K562 (cell line): ENCODE data around the gene CCDC167. TPM values are rescaled to one million over a fixed set of nuclear protein-coding genes. Genes with fewer than 3 reads are reported as not detected.
A peak's percentile ranks its signal among the peaks of the same experiment; 100 is the strongest.

ENCODE experiments used
- ASH1L ChIP-seq: fragments of 450-650 bp; IDR thresholded peaks from 2 replicates; pipeline ENCODE4 v1.6.1; 2018; ENCODE audit warnings: borderline replicate concordance, mild to moderate bottlenecking, low read depth; ENCODE audit not compliant: partially characterized antibody
- C11orf30 ChIP-seq: fragments of 450-650 bp; IDR thresholded peaks from 2 replicates; pipeline ENCODE4 v1.6.1; 2016; ENCODE audit warnings: low read depth, mild to moderate bottlenecking
- GABPB2 ChIP-seq: fragments of 250-450 bp; sonication (Bioruptor Pico); conservative IDR thresholded peaks from 2 replicates; pipeline ENCODE4 v1.5.1; 2021; ENCODE audit warnings: mild to moderate bottlenecking
- GTF2A2 ChIP-seq: IDR thresholded peaks from 2 replicates; pipeline ENCODE4 v1.6.1; 2016; ENCODE audit warnings: mild to moderate bottlenecking, missing genetic modification characterization, missing compliant biosample characterization
- HNRNPUL1 ChIP-seq: fragments of 200-400 bp; formaldehyde crosslinking; IDR thresholded peaks from 2 replicates; pipeline ENCODE4 v1.6.1; 2017; ENCODE audit warnings: low read length
- NR2F6 ChIP-seq: fragments of 450-650 bp; formaldehyde crosslinking; IDR thresholded peaks from 2 replicates; pipeline ENCODE4 v1.4.0; 2020; ENCODE audit warnings: mild to moderate bottlenecking
- PHF21A ChIP-seq: fragments of 450-650 bp; IDR thresholded peaks from 2 replicates; pipeline ENCODE4 v1.6.1; 2017; ENCODE audit warnings: low read depth, borderline replicate concordance
- PTBP1 ChIP-seq: fragments of 200-400 bp; formaldehyde crosslinking; IDR thresholded peaks from 2 replicates; pipeline ENCODE4 v1.6.1; 2017; ENCODE audit warnings: low read depth, low read length
- RAD21 ChIP-seq, 2 experiments: fragments of 250-450 bp in 1 of 2; fragments of 450-650 bp in 1 of 2; sonication (Bioruptor Pico) in 1 of 2; formaldehyde crosslinking in 1 of 2; IDR thresholded peaks in 1 of 2; conservative IDR thresholded peaks in 1 of 2; 2 replicates each; pipeline versions ENCODE4 v1.4.0 to v1.8.0; 2020 to 2022; ENCODE audit warnings: mild to moderate bottlenecking in 2 of 2, moderate library complexity in 1 of 2
- SMAD1 ChIP-seq: fragments of 150-350 bp; IDR thresholded peaks from 2 replicates; pipeline ENCODE4 v1.6.1; 2014; ENCODE audit warnings: low read length, low read depth; ENCODE audit not compliant: partially characterized antibody
- SUPT5H ChIP-seq: fragments of 450-650 bp; IDR thresholded peaks from 2 replicates; pipeline ENCODE4 v1.6.1; 2016
- WHSC1 ChIP-seq: IDR thresholded peaks from one replicate; pipeline ENCODE4 v1.6.1; 2012; ENCODE audit warnings: low read length, control low read depth, inconsistent platforms
- YY1 ChIP-seq, 3 experiments: IDR thresholded peaks; 2 replicates each; pipeline ENCODE4 v1.6.1; 2011; ENCODE audit warnings: low read length in 2 of 3, mild to moderate bottlenecking in 2 of 3, moderate library complexity in 2 of 3, borderline replicate concordance in 1 of 3, control low read depth in 1 of 3, low read depth in 1 of 3; ENCODE audit not compliant: insufficient read depth in 3 of 3, insufficient replicate concordance in 2 of 3, control insufficient read depth in 1 of 3, insufficient read length in 1 of 3; ENCODE audit errors: extremely low read depth in 1 of 3
- ZC3H11A ChIP-seq: IDR thresholded peaks from 2 replicates; pipeline ENCODE4 v1.6.1; 2012; ENCODE audit warnings: low read depth, low read length, improper control_type of control experiment
- ZFP30 ChIP-seq: fragments of 250-450 bp; sonication (Bioruptor Pico); IDR thresholded peaks from 2 replicates; pipeline ENCODE4 v1.8.0; 2022; ENCODE audit warnings: moderate library complexity, mild to moderate bottlenecking, inconsistent platforms, borderline replicate concordance
- polyA plus RNA-seq, 8 experiments: library from polyadenylated mRNA; depleted of rRNA in 4 of 8; stranded (reverse) in 5 of 8; unstranded in 3 of 8; fragments of >200 nt; fragmentation: Nextera tagmentation in 2 of 8; fragmentation: Illumina TruSeq in 1 of 8; extraction: Ambion mirVana in 2 of 8; extraction: Trizol in 1 of 8; gene quantifications; 2 replicates each; pipeline versions ENCODE4 v1.2.1 to v1.2.3, GENCODE V29; 2011 to 2014; ENCODE audit warnings: inconsistent platforms in 1 of 8, missing spikeins in 1 of 8
- total RNA-seq, 7 experiments: library from RNA; depleted of rRNA in 6 of 7; stranded (reverse); fragments of >200 nt in 6 of 7; fragmentation: Illumina TruSeq in 2 of 7; extraction: Trizol in 2 of 7; gene quantifications; 2 replicates each; pipeline versions ENCODE4 v1.2.1 to v1.2.3, GENCODE V29; 2011 to 2021; ENCODE audit warnings: low replicate concordance in 1 of 7
- TF ChIP-seq, protein P1 (sequence below): fragments of 200-800 bp; sonication (Bioruptor generic); IDR thresholded peaks from 2 replicates; pipeline ENCODE4 v1.6.1; 2017; ENCODE audit warnings: missing genetic modification characterization, missing compliant biosample characterization
- TF ChIP-seq, protein P2 (sequence below): IDR thresholded peaks from 3 replicates; pipeline ENCODE4 v1.6.1; 2011; ENCODE audit warnings: borderline replicate concordance, mild to moderate bottlenecking, moderate library complexity; ENCODE audit not compliant: insufficient read length; ENCODE audit errors: extremely low read depth
- TF ChIP-seq, protein P3 (sequence below): IDR thresholded peaks from 2 replicates; pipeline ENCODE4 v1.6.1; 2016; ENCODE audit warnings: missing genetic modification characterization, missing compliant biosample characterization
- TF ChIP-seq, protein P4 (sequence below): fragments of 450-650 bp; IDR thresholded peaks from one replicate; pipeline ENCODE4 v1.6.1; 2018; ENCODE audit warnings: mild to moderate bottlenecking, moderate library complexity; ENCODE audit not compliant: partially characterized antibody

The CCDC167 gene
- total and polyA plus RNA-seq, 9 of the 15 experiments (the other 6 are each of a cell fraction or from before 2014, with no cell fraction given) = 26.0 to 114 (median 45.2) TPM

DNA sequence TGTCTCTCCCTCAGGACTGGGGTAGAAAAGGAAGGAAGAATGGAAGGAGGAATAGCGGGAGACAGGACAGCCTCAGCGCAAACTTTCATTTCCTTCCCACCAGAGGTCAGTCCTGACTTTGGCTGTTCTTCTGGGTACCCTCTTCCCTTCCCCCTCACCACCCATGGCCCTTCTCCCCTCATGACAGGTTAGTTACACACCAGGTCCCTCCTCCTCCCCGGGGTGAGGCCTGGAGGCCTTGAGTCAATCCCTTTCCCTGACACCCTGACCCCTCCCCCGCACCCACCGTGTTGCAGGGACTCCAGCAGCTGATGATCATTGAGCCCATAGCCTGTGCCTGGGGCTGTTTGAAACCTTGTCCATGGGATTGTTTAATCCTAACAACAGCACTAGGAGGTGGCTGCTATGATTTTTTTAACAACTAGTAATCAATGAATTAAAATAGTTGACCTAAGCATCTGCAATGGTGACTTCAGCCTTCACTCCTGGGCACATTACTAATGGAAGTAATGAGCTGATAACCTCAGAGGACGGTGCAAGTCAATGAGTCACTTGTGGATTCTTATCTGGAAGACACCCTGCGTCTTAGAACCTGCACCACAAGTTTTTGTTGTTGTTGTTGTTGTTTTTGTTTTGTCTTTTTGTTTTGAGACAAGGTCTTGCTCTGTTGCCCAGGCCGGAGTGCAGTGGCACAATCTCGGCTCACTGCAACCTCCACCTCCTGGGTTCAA lies 46.6 kb upstream of the CCDC167 start (continued):
- TF ChIP-seq RAD21 (CRISPR knock-in tag; conservative IDR thresholded peaks at IDR 0.05 in 1 of 2, IDR thresholded peaks at IDR 0.05 in 1 of 2) = 0 out of 4 replicates have a peak, but pooled peaks of 1 of the 2 experiments have one; percentile 12
- TF ChIP-seq C11orf30 = no peak
- TF ChIP-seq ZC3H11A = no peak
- no peak for TF ChIP-seq SUPT5H
- no peak for TF ChIP-seq SMAD1
- TF ChIP-seq, protein P1, sequence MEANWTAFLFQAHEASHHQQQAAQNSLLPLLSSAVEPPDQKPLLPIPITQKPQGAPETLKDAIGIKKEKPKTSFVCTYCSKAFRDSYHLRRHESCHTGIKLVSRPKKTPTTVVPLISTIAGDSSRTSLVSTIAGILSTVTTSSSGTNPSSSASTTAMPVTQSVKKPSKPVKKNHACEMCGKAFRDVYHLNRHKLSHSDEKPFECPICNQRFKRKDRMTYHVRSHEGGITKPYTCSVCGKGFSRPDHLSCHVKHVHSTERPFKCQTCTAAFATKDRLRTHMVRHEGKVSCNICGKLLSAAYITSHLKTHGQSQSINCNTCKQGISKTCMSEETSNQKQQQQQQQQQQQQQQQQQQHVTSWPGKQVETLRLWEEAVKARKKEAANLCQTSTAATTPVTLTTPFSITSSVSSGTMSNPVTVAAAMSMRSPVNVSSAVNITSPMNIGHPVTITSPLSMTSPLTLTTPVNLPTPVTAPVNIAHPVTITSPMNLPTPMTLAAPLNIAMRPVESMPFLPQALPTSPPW (CRISPR knock-in tag) = no peak
- TF ChIP-seq HNRNPUL1 = no peak
- no peak for TF ChIP-seq PHF21A
- TF ChIP-seq WHSC1 = no peak
- TF ChIP-seq, protein P2, sequence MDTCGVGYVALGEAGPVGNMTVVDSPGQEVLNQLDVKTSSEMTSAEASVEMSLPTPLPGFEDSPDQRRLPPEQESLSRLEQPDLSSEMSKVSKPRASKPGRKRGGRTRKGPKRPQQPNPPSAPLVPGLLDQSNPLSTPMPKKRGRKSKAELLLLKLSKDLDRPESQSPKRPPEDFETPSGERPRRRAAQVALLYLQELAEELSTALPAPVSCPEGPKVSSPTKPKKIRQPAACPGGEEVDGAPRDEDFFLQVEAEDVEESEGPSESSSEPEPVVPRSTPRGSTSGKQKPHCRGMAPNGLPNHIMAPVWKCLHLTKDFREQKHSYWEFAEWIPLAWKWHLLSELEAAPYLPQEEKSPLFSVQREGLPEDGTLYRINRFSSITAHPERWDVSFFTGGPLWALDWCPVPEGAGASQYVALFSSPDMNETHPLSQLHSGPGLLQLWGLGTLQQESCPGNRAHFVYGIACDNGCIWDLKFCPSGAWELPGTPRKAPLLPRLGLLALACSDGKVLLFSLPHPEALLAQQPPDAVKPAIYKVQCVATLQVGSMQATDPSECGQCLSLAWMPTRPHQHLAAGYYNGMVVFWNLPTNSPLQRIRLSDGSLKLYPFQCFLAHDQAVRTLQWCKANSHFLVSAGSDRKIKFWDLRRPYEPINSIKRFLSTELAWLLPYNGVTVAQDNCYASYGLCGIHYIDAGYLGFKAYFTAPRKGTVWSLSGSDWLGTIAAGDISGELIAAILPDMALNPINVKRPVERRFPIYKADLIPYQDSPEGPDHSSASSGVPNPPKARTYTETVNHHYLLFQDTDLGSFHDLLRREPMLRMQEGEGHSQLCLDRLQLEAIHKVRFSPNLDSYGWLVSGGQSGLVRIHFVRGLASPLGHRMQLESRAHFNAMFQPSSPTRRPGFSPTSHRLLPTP = no peak
- no peak for TF ChIP-seq GABPB2 (CRISPR knock-in tag)
- no peak for TF ChIP-seq YY1 (IDR thresholded peaks at IDR 0.05; ENCODE audit: borderline replicate concordance in 1 of 3, control insufficient read depth in 1 of 3, extremely low read depth in 1 of 3, insufficient read depth in 3 of 3, insufficient read length in 1 of 3, insufficient replicate concordance in 2 of 3, low read depth in 1 of 3, low read length in 2 of 3)
- TF ChIP-seq ZFP30 = no peak
- TF ChIP-seq ASH1L = no peak
- TF ChIP-seq, protein P3, sequence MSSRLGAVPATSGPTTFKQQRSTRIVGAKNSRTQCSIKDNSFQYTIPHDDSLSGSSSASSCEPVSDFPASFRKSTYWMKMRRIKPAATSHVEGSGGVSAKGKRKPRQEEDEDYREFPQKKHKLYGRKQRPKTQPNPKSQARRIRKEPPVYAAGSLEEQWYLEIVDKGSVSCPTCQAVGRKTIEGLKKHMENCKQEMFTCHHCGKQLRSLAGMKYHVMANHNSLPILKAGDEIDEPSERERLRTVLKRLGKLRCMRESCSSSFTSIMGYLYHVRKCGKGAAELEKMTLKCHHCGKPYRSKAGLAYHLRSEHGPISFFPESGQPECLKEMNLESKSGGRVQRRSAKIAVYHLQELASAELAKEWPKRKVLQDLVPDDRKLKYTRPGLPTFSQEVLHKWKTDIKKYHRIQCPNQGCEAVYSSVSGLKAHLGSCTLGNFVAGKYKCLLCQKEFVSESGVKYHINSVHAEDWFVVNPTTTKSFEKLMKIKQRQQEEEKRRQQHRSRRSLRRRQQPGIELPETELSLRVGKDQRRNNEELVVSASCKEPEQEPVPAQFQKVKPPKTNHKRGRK (tag) = no peak
- TF ChIP-seq GTF2A2 (tag) = no peak
- TF ChIP-seq NR2F6 (CRISPR knock-in tag) = no peak
- TF ChIP-seq PTBP1 = no peak
- TF ChIP-seq, protein P4, sequence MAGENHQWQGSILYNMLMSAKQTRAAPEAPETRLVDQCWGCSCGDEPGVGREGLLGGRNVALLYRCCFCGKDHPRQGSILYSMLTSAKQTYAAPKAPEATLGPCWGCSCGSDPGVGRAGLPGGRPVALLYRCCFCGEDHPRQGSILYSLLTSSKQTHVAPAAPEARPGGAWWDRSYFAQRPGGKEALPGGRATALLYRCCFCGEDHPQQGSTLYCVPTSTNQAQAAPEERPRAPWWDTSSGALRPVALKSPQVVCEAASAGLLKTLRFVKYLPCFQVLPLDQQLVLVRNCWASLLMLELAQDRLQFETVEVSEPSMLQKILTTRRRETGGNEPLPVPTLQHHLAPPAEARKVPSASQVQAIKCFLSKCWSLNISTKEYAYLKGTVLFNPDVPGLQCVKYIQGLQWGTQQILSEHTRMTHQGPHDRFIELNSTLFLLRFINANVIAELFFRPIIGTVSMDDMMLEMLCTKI = no peak
